Jurkat, Clone E6-1 (cell line): Measurements from ENCODE around the gene ACHE.

Experiments
- DNase-seq: peaks from one replicate; pipeline ENCODE4 v3.0.0-alpha.2; 2011; ENCODE audit warnings: low read depth, low spot score
- H3K4me3 ChIP-seq: 2 replicates; pipeline ENCODE4 v1.5.1; 2011; ENCODE audit warnings: mild to moderate bottlenecking, low read length, control low read depth, moderate library complexity

The ACHE gene

GRCh38 chr7:100899432-100899831 is 3.7 kb upstream of the ACHE start:
- DNase-seq: no peak
- H3K4me3 ChIP-seq: no peak overlapping the region

- H3K4me3 ChIP-seq: no peak overlapping the region
- no peak for DNase-seq
Observed at GRCh38 chr7:100897772-100898454, 2.2 kb upstream of the ACHE start.

GRCh38 chr7:100896732-100897608 is 1.3 kb upstream of the ACHE start:
- no peak for DNase-seq
- no peak overlapping the region for H3K4me3 ChIP-seq

GRCh38 chr7:100895956-100896731 is 456 bp upstream of the ACHE start:
- H3K4me3 ChIP-seq: no peak overlapping the region
- no peak for DNase-seq

- no peak overlapping the region for H3K4me3 ChIP-seq
- DNase-seq: no peak
Observed at GRCh38 chr7:100894860-100895700, 608 bp downstream of the ACHE start.

GRCh38 chr7:100893910-100894721 is 1.6 kb downstream of the ACHE start:
- DNase-seq: no peak
- no peak overlapping the region for H3K4me3 ChIP-seq

GRCh38 chr7:100893318-100893895 is 2.3 kb downstream of the ACHE start:
- no peak for DNase-seq
- H3K4me3 ChIP-seq: no peak overlapping the region

GRCh38 chr7:100892364-100893317 is 3.0 kb downstream of the ACHE start:
- DNase-seq: no peak
- H3K4me3 ChIP-seq: no peak overlapping the region

- no peak for DNase-seq
- no peak overlapping the region for H3K4me3 ChIP-seq
Observed at GRCh38 chr7:100891568-100892247, 4.0 kb downstream of the ACHE start.

GRCh38 chr7:100890653-100891567 is 4.8 kb downstream of the ACHE start:
- DNase-seq: no peak
- H3K4me3 ChIP-seq: peak overlapping the region; percentile 65

GRCh38 chr7:100888988-100889750 is 6.5 kb downstream of the ACHE start, which contains the start of gene UFSP1:
TSS of gene UFSP1 (minus strand) at chr7:100889715. CDS start at chr7:100889271, 444 bp downstream.
- peak within 1 kb of the TSS; percentile 70 for H3K4me3 ChIP-seq
- DNase-seq: no peak

- H3K4me3 ChIP-seq: peak overlapping the region; percentile 70
- DNase-seq: no peak
Observed at GRCh38 chr7:100888291-100888987, 7.2 kb downstream of the ACHE start.

GRCh38 chr7:100887516-100888290 is 8.0 kb downstream of the ACHE start:
- DNase-seq: peak; percentile 74
- peak overlapping the region; percentile 70 for H3K4me3 ChIP-seq
